ENCODE results near the gene CACNB2. TPM values are rescaled to one million over a fixed set of nuclear protein-coding genes. Genes with fewer than 3 reads are reported as not detected.

Gene CACNB2
- total and polyA plus RNA-seq, 10 of the 15 experiments (the other 5 are each of a cell fraction or from before 2014, with no cell fraction given) = 0.62 to 8.1 (median 1.2) TPM

- H3K79me2 ChIP-seq (ENCODE audit: control insufficient read depth, insufficient read depth, low read length) = no peaks in the 10 kb centered on the region
- SMC1A ChIA-PET (ENCODE audit: uncharacterized antibody, unreplicated experiment) = interaction anchor here (0.7 to 1.4 kb wide), 6 partner anchors 16 to 421 kb away, joined by 3 to 4 read pairs (median 4); no protein-coding TSS in a partner anchor
- WGBS (ENCODE audit: insufficient coverage, insufficient replicate concordance, low lambda C conversion rate, missing lambda C conversion rate) = 47% methylated on average over 4 of the region's 4 CpGs
- POLR2A ChIA-PET = no interaction called here
- FAIRE-seq = no peak
- in situ Hi-C loops (cut with MboI) (no loop called here), intact Hi-C loops (cut with micrococcal nuclease; ENCODE audit: unreplicated experiment) (loop anchor here (10.0 kb wide), 1 partner anchor 338 kb away; no protein-coding TSS in a partner anchor)
- no peak overlapping the region for H3K4me2 ChIP-seq (ENCODE audit: control insufficient read depth, insufficient read depth)
- H3K9ac ChIP-seq (ENCODE audit: control insufficient read depth, insufficient read depth, low read length) = no peak overlapping the region
- no peaks in the 10 kb centered on the region for H4K20me1 ChIP-seq (ENCODE audit: control insufficient read depth, insufficient read depth)
- TF ChIP-seq FOXM1 (IDR thresholded peaks at IDR 0.05; ENCODE audit: low read depth, low read length) = no peak
- TF ChIP-seq MTA3 (IDR thresholded peaks at IDR 0.05; ENCODE audit: borderline replicate concordance, low read length) = no peak
- no peak for TF ChIP-seq POLR2A (IDR thresholded peaks at IDR 0.05; ENCODE audit: low read depth, low read length)
- no peak for TF ChIP-seq HCFC1 (IDR thresholded peaks at IDR 0.05; ENCODE audit: low read length)
- no peak for TF ChIP-seq CBFB (IDR thresholded peaks at IDR 0.05; ENCODE audit: low read depth)
- TF ChIP-seq HDGF (IDR thresholded peaks at IDR 0.05) = no peak
- TF ChIP-seq FOXK2 (IDR thresholded peaks at IDR 0.05) = no peak
- TF ChIP-seq SIX5 (IDR thresholded peaks at IDR 0.05; ENCODE audit: low read depth, low read length, severe bottlenecking) = no peak
- TF ChIP-seq ZBED1 (IDR thresholded peaks at IDR 0.05; ENCODE audit: borderline replicate concordance) = no peak
- no peak for TF ChIP-seq SMARCA5 (IDR thresholded peaks at IDR 0.05)
- TF ChIP-seq MTA2 (IDR thresholded peaks at IDR 0.05; ENCODE audit: low read depth) = no peak
- no TSS peak for BruUV-seq (replicated peaks)
- no peaks in the 10 kb centered on the region for H3K9me3 ChIP-seq (replicated peaks; ENCODE audit: control insufficient read depth, insufficient read depth, low read length)
- no peak overlapping the region for H3K27ac ChIP-seq (ENCODE audit: control insufficient read depth, insufficient read depth)
- RAD21 ChIA-PET (ENCODE audit: unreplicated experiment) = interaction anchor here (0.7 kb wide), 1 partner anchor 364 kb away, joined by 4 read pairs; no protein-coding TSS in a partner anchor
- no peak overlapping the region for H3K4me3 ChIP-seq
- no peak for ATAC-seq
- CTCF ChIA-PET = interaction anchor here (0.6 to 1.8 kb wide), 7 partner anchors 12 to 365 kb away, joined by 3 to 7 read pairs (median 4); no protein-coding TSS in a partner anchor
- H3K36me3 ChIP-seq (ENCODE audit: control insufficient read depth in 2 of 2, insufficient read depth in 2 of 2, low read length in 1 of 2) = no peaks in the 10 kb centered on the region
- H2AFZ ChIP-seq (ENCODE audit: control insufficient read depth, low read depth, low read length) = no peak overlapping the region
- no peaks in the 10 kb centered on the region for H3K4me1 ChIP-seq (ENCODE audit: control insufficient read depth, insufficient read depth, low read length)
- no peak for DNase-seq (ENCODE audit: low read depth, low spot score)
- H3K27me3 ChIP-seq (replicated peaks in 1 of 2; ENCODE audit: control insufficient read depth in 2 of 2, insufficient read depth in 2 of 2, low read length in 1 of 2) = no peaks in the 10 kb centered on the region; a peak in 1 of 4 replicates
These were observed 73.0 kb downstream of the CACNB2 start for GRCh38 chr10:18213271-18213670.

All from GM12878 (cell line).